ENCODE data around the gene BCAR1. TPM values are rescaled to one million over a fixed set of nuclear protein-coding genes. Genes with fewer than 3 reads are reported as not detected.

Gene BCAR1
- total RNA-seq, 1 donor from 2014 or later: 19.3 TPM

DNA sequence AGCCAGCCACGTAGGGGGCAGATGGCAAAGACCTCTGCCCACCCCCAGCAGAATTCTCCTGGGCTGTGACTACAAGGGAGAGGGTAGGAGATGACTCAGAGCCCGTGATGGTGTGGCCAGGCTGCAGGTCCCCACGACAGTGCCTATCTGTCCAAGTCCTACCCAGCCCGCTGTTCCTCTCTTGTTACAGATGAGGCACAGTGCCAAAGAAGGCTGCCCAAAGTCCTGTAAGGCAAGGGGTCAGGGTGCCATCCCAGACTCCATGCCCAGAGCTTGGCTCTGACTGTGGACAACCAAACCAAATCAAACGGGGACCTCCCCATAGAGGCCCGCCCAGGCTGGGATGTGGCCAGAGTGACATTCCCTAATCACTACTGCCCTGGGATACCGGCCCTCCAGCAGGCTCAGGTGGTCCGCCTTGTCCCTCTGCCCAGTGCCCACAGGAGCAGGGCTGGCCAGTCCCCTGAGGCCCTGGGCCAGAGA, 12.6 kb upstream of the BCAR1 start:
- Histone ChIP-seq H3K27me3 (ENCODE audit: control insufficient read depth in 3 of 3, insufficient read depth in 3 of 3, low read length in 3 of 3) (no peaks in the 10 kb centered on the region), H3K4me3 (ENCODE audit: low read length in 3 of 3) (peak overlapping the region; percentile 82 to 88 (median 85)), H3K36me3 (ENCODE audit: control insufficient read depth in 3 of 3, insufficient read depth in 3 of 3, low read length in 3 of 3) (peaks cover 0 to 4% (median 4%) of the 10 kb centered on the region in 3 donors), H3K4me1 (ENCODE audit: control insufficient read depth in 3 of 3, insufficient read depth in 3 of 3, low read length in 3 of 3) (peaks cover 67 to 79% (median 69%) of the 10 kb centered on the region in 3 donors), H3K9ac (ENCODE audit: low read depth in 1 of 3, low read length in 3 of 3) (peak overlapping the region; percentile 89 to 96 (median 95)), H3K27ac (ENCODE audit: low read depth, low read length) (peak overlapping the region; percentile 97), H3K9me3 (ENCODE audit: control insufficient read depth in 3 of 3, low read length in 3 of 3) (no peaks in the 10 kb centered on the region)

DNA sequence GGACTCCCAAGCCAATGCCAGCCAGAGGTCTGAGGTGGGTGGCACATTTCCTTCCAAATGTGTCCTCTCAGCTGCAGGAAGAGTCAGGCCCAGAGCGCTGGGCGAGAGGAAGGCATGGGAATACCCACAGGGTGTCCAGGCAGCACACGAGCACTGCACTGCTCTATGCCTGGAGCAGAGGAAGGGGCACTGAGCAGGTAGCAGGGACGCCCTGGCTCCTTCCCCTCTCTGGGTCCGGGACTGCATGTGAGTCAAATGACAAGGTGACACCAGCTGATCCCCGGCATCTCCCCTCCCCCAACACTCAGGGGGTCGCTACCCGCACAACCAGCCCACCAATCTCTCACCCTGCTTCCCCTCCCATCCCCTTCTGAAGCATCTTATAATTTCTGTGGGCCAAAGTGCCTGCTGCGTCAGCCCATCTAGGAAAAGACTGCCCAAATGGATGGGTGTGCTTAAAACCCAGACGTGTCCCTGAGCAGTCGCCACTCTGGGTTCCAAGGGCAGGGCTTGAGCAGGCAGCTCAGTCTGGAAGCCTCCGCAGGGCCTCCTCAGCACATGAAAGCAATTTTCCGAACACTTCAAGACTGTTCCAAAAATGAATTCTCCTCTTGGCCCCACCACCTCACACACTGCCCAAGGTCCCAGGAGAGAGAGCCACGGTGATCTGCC, 12.0 kb upstream of the BCAR1 start:
- H3K27ac ChIP-seq (ENCODE audit: low read depth, low read length): peak overlapping the region; percentile 97
- H3K27me3 ChIP-seq (ENCODE audit: control insufficient read depth in 3 of 3, insufficient read depth in 3 of 3, low read length in 3 of 3): no peaks in the 10 kb centered on the region
- peaks cover 73 to 84% (median 75%) of the 10 kb centered on the region in 3 donors for H3K4me1 ChIP-seq (ENCODE audit: control insufficient read depth in 3 of 3, insufficient read depth in 3 of 3, low read length in 3 of 3)
- peak overlapping the region; percentile 76 to 96 (median 95) for H3K9ac ChIP-seq (ENCODE audit: low read depth in 1 of 3, low read length in 3 of 3)
- peaks cover 0 to 4% (median 4%) of the 10 kb centered on the region in 3 donors for H3K36me3 ChIP-seq (ENCODE audit: control insufficient read depth in 3 of 3, insufficient read depth in 3 of 3, low read length in 3 of 3)
- peak overlapping the region; percentile 82 to 88 (median 85) for H3K4me3 ChIP-seq (ENCODE audit: low read length in 3 of 3)
- H3K9me3 ChIP-seq (ENCODE audit: control insufficient read depth in 3 of 3, low read length in 3 of 3): no peaks in the 10 kb centered on the region

DNA sequence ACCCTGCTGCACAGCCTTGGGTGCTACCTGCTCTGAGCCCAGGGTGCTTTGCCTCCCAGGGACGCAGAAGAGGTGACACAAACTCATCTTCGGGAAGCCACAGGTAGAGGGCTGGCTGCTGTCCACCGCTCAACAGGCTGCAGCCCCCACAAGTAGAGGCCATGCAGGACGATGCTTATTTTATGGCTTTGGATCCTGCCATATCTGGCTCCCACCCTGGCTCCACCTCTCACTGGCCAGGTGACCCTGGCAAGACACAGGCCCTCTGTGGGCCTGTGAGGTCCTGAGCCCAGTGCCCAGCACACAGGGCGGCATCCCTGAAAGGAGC, 11.3 kb upstream of the BCAR1 start:
- Histone ChIP-seq H3K4me3 (ENCODE audit: low read length in 3 of 3) (peak overlapping the region; percentile 82 to 88 (median 85)), H3K27me3 (ENCODE audit: control insufficient read depth in 3 of 3, insufficient read depth in 3 of 3, low read length in 3 of 3) (no peaks in the 10 kb centered on the region), H3K4me1 (ENCODE audit: control insufficient read depth in 3 of 3, insufficient read depth in 3 of 3, low read length in 3 of 3) (peaks cover 73 to 84% (median 76%) of the 10 kb centered on the region in 3 donors), H3K27ac (ENCODE audit: low read depth, low read length) (peak overlapping the region; percentile 97), H3K9ac (ENCODE audit: low read depth in 1 of 3, low read length in 3 of 3) (peak overlapping the region; percentile 76 to 96 (median 95)), H3K9me3 (ENCODE audit: control insufficient read depth in 3 of 3, low read length in 3 of 3) (no peaks in the 10 kb centered on the region), H3K36me3 (ENCODE audit: control insufficient read depth in 3 of 3, insufficient read depth in 3 of 3, low read length in 3 of 3) (peaks cover 0 to 4% (median 4%) of the 10 kb centered on the region in 3 donors)

DNA sequence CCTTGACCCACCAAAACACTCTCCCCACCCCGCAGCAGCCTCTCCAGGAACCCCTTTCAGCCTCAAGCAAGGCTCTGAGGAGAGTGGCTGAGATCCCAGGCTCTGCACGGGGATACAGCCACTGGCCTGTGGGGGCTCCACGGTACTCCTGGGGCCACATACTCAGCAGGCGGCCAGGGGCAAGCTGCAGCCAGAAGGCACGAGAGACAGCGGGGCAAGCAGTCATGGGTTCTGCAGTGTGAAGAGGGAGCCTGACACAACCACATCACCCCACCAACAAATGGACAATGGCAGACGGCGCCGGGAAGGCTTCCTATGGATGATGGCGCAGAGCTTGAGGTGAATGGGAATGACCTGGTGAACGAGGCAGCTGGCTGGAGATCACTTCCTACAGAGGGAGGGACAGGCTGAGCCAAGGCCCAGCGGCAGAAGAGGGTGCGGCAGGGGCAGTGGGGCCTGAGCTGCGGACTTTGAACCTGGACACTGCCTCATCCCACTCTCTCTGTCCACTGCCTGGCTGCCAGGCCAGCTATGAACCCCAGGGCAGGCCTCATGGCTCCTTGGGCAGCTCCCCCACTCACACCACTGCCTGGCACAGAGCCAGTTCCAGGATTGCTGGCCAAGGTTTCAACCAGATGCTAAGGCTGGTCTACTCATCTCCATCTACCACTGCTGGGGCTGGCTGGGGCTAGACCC, 10.8 kb upstream of the BCAR1 start:
- Histone ChIP-seq H3K27ac (ENCODE audit: low read depth, low read length) (peak overlapping the region; percentile 97), H3K9me3 (ENCODE audit: control insufficient read depth in 3 of 3, low read length in 3 of 3) (no peaks in the 10 kb centered on the region), H3K9ac (ENCODE audit: low read depth in 1 of 3, low read length in 3 of 3) (peak overlapping the region; percentile 51 to 96 (median 95)), H3K4me1 (ENCODE audit: control insufficient read depth in 3 of 3, insufficient read depth in 3 of 3, low read length in 3 of 3) (peaks cover 74 to 84% (median 76%) of the 10 kb centered on the region in 3 donors), H3K27me3 (ENCODE audit: control insufficient read depth in 3 of 3, insufficient read depth in 3 of 3, low read length in 3 of 3) (no peaks in the 10 kb centered on the region), H3K36me3 (ENCODE audit: control insufficient read depth in 3 of 3, insufficient read depth in 3 of 3, low read length in 3 of 3) (peaks cover 0 to 4% (median 4%) of the 10 kb centered on the region in 3 donors), H3K4me3 (ENCODE audit: low read length in 3 of 3) (peak overlapping the region; percentile 82 to 88 (median 85))

DNA sequence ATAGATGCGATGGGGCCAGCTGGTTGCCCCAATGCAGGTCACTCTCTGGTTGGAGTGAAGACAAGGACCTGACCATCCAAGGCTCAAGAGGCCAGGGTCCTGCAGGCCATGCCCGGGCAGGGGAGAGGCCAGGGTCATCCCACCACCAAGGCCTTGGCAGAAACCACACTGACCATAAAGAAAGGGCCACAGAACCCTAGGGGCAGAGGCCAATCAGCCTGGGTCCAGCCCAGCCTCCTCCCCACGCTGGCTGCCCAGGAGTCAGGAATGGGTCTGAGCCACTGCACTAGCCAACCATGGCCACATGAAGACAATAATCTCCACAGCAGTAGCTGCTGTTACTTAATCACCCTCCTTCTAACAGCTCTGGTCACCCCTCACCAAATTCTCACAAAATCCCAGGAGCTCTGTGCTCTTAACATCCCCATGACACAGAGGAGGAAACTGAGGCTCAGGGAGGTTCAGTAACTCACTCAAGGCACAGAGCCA, 10.2 kb upstream of the BCAR1 start:
- no peaks in the 10 kb centered on the region for H3K27me3 ChIP-seq (ENCODE audit: control insufficient read depth in 3 of 3, insufficient read depth in 3 of 3, low read length in 3 of 3)
- peak overlapping the region in 1 of 3 donors; percentile 85 for H3K4me3 ChIP-seq (ENCODE audit: low read length in 3 of 3)
- H3K9ac ChIP-seq (ENCODE audit: low read depth in 1 of 3, low read length in 3 of 3): peak overlapping the region; percentile 10 to 96 (median 95)
- peak overlapping the region; percentile 97 for H3K27ac ChIP-seq (ENCODE audit: low read depth, low read length)
- H3K4me1 ChIP-seq (ENCODE audit: control insufficient read depth in 3 of 3, insufficient read depth in 3 of 3, low read length in 3 of 3): peaks cover 75 to 84% (median 77%) of the 10 kb centered on the region in 3 donors
- H3K36me3 ChIP-seq (ENCODE audit: control insufficient read depth in 3 of 3, insufficient read depth in 3 of 3, low read length in 3 of 3): peaks cover 0 to 4% (median 4%) of the 10 kb centered on the region in 3 donors
- no peaks in the 10 kb centered on the region for H3K9me3 ChIP-seq (ENCODE audit: control insufficient read depth in 3 of 3, low read length in 3 of 3)

DNA sequence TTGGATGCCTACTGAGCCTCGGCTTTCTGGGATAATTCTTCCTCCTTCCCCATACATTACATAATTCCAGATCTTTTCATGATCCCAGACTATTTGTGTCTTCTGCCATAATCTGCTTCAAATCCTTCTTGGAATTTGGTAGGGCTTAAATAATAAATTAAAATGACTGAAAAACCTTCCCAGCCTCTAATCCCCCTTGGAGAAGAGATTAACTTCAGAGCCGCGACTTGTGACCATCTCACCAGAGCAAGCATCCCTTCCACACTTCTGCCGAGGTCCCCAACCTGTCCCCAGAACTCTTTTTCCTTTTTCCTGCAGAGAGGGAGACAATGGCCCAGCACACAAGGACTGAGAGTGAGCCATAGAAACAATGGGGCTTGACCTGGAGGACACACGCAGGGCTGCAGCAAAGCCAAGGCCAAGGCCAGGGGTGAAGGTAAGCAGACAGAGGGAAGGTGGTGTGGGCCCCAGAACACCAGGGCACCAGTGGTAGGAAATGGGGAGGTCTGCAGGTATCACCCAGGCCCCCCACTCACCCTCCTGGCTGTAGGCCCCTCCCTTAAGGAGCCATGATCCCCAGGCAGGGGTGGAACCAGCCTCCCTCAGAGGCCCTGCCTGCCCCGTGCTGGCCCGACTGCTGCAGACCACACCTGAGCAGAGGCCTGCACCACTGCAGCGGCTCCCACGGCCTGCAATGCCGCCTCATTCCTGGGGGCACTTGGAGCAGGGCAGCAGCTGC, 9.6 kb upstream of the BCAR1 start:
- no peak overlapping the region for H3K4me3 ChIP-seq (ENCODE audit: low read length in 3 of 3)
- peak overlapping the region; percentile 97 for H3K27ac ChIP-seq (ENCODE audit: low read depth, low read length)
- peak overlapping the region in 2 of 3 donors; percentile 10 to 95 for H3K9ac ChIP-seq (ENCODE audit: low read depth in 1 of 3, low read length in 3 of 3)
- peaks cover 75 to 84% (median 77%) of the 10 kb centered on the region in 3 donors for H3K4me1 ChIP-seq (ENCODE audit: control insufficient read depth in 3 of 3, insufficient read depth in 3 of 3, low read length in 3 of 3)
- no peaks in the 10 kb centered on the region for H3K27me3 ChIP-seq (ENCODE audit: control insufficient read depth in 3 of 3, insufficient read depth in 3 of 3, low read length in 3 of 3)
- H3K9me3 ChIP-seq (ENCODE audit: control insufficient read depth in 3 of 3, low read length in 3 of 3): no peaks in the 10 kb centered on the region
- peaks cover 0 to 4% (median 4%) of the 10 kb centered on the region in 3 donors for H3K36me3 ChIP-seq (ENCODE audit: control insufficient read depth in 3 of 3, insufficient read depth in 3 of 3, low read length in 3 of 3)

DNA sequence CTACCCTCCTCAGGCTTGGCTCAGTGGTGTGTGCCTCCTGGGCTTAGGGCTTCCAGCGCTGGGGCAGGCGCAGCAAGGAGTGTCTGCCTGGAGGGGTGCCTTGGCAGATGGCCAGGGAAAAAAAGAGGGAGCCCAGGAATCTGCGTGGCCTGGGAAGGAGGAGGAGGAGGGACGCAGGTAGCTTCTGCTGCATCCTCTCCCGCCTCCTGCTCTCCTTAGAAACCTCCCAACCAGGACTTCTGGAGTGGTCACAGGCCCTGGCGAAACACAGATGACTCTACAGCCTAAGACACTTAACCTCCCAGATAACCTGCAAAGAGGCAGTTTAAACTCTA, 7.3 kb upstream of the BCAR1 start:
- no peak overlapping the region for H3K4me3 ChIP-seq (ENCODE audit: low read length in 3 of 3)
- H3K36me3 ChIP-seq (ENCODE audit: control insufficient read depth in 3 of 3, insufficient read depth in 3 of 3, low read length in 3 of 3): peaks cover 0 to 4% (median 4%) of the 10 kb centered on the region in 3 donors
- peaks cover 81 to 90% (median 81%) of the 10 kb centered on the region in 3 donors for H3K4me1 ChIP-seq (ENCODE audit: control insufficient read depth in 3 of 3, insufficient read depth in 3 of 3, low read length in 3 of 3)
- no peak overlapping the region for H3K27ac ChIP-seq (ENCODE audit: low read depth, low read length)
- no peaks in the 10 kb centered on the region for H3K27me3 ChIP-seq (ENCODE audit: control insufficient read depth in 3 of 3, insufficient read depth in 3 of 3, low read length in 3 of 3)
- H3K9ac ChIP-seq (ENCODE audit: low read depth in 1 of 3, low read length in 3 of 3): peak overlapping the region in 1 of 3 donors; percentile 69
- no peaks in the 10 kb centered on the region for H3K9me3 ChIP-seq (ENCODE audit: control insufficient read depth in 3 of 3, low read length in 3 of 3)

DNA sequence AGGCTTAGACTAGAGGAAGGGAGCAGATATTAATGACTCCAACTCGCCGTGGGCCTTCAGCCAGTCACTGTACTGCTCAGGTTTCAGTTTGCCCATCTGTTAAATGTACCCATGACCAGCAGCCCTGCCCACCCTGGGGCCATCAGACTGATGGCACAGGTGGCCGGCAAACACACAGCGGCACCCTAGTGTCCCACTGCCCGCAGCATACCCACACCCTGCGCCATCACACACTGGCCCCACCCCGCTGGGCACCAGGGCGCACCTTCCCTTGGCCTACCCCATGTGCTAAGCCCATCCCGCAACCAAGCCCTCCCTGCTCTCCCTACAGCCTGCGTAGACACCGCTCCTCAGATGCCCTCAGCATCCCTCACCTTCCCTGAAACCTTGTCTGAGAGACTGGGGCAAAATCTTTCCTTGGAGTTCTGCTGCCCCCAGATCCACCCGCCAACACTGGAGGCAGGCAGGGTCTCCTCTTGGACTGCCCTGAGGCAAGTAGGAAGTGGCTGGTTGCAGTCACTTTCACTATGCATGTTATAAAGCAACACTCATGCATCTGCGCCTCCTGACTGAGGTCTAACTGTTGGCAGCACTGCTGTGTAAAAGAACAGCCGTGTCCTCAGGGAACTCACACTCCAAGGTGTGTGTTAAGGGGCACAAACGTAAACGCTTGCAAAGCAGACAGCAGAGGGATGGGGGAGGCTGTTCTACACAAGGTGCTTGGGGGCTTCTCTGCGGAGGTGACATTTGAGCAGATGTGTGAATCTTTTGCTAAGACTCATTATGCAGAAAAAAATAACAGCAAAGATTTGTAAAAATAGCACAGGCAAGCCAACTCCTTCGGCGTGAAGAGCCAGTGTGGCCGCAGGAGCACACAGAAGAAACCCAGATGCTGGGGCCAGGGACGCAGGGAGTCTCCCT, 6.7 kb upstream of the BCAR1 start:
- Histone ChIP-seq H3K9ac (ENCODE audit: low read depth in 1 of 3, low read length in 3 of 3) (peak overlapping the region in 2 of 3 donors; percentile 51 to 69), H3K27me3 (ENCODE audit: control insufficient read depth in 3 of 3, insufficient read depth in 3 of 3, low read length in 3 of 3) (no peaks in the 10 kb centered on the region), H3K4me3 (ENCODE audit: low read length in 3 of 3) (peak overlapping the region in 1 of 3 donors; percentile 22), H3K4me1 (ENCODE audit: control insufficient read depth in 3 of 3, insufficient read depth in 3 of 3, low read length in 3 of 3) (peaks cover 81 to 90% (median 81%) of the 10 kb centered on the region in 3 donors), H3K27ac (ENCODE audit: low read depth, low read length) (peak overlapping the region; percentile 83), H3K9me3 (ENCODE audit: control insufficient read depth in 3 of 3, low read length in 3 of 3) (no peaks in the 10 kb centered on the region), H3K36me3 (ENCODE audit: control insufficient read depth in 3 of 3, insufficient read depth in 3 of 3, low read length in 3 of 3) (peaks cover 0 to 4% (median 4%) of the 10 kb centered on the region in 3 donors)

All from skeletal muscle tissue (tissue), 4 donors.